Measurements from ENCODE around the gene TUBB2B. TPM values are rescaled to one million over a fixed set of nuclear protein-coding genes. Genes with fewer than 3 reads are reported as not detected.

Gene TUBB2B
- 10.8 TPM in 1 of 2 replicates, not detected in the other for total RNA-seq

DNA sequence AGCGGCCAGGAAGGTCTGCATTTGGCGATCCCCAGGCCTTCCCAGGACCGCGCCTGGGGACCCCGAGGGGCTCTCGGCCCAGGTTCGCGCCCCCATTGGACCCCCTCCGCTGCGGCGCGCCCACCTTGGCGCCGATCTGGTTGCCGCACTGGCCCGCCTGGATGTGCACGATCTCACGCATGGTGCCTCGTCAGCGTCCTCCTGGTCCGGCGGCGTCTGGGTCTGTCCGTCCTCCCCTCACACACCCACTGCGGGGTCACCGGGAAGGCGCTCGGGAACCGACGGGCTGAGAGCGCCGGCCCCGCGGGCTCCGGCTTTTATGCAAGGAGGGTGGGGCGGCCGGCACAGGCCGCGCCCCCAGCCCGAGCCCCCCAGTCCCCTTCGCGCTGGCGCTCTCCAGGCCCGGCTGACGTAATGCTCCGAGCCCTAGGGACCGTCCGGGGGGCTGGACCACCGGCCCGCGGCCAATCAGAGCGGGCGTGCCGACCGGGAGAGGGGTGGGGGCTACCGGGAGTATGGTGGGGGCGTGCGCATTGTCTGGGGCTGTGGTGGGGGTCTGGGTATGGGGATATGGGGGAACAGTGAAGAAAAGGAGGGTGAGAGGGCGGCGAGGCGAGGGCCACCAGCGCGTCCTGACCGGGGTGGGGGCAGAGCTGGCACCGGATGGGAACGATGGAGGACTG lies at the start of gene TUBB2B:
Gene TUBB2B (minus strand): TSS at position 291 of the 683 bp plus-strand sequence. CDS start 110 bp downstream, at position 181.

DNA sequence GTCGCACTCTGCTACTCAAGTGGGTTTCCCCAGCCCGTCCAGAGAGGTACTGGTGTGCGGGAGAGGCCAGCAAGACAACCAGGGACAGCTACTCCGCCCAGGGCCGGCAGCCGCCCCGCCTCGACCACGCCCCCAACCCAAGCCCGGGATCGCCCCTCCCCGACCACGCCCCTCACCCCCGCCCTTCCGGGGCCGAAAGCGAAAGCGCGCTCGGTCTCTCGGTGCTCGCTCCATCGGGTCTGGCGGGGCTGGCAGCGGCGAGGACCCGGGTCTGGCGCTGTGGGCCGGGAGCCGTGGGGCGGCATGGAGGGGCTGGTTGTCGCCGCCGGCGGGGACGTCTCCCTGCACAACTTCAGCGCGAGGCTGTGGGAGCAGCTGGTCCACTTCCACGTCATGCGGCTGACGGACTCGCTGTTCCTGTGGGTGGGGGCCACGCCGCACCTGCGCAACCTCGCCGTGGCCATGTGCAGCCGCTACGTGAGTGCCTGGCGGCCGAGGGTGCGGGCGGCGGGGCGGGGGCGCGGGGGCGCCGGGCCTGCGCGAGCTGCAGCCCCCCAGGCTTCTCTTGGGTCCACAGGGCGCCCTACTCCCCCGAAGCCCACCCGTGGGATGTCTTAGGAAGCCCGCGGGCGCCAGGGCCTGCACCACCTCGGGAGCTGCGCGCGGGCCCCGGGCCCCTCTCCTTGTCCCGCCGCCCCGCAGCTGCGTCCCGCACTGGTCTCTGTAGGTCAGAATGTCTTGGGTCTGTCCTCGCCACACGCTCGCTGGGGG lies 31.5 kb upstream of the TUBB2B start, which contains the start of gene PSMG4:
Gene PSMG4 (plus strand): TSS at position 228 of the 771 bp plus-strand sequence. CDS start 76 bp downstream, at position 304.

Other genes starting within 250 kb of the TUBB2B start
- gene NQO2, start 227.8 kb downstream of the TUBB2B start, total RNA-seq: 17.5 and 22.7 TPM in 2 replicates
- gene RIPK1, start 159.2 kb downstream of the TUBB2B start, total RNA-seq: 11.7 and 18.1 TPM in 2 replicates
- 15.3 and 27.7 TPM in 2 replicates for gene BPHL, start 108.9 kb downstream of the TUBB2B start, total RNA-seq
- gene TUBB2A, start 70.1 kb downstream of the TUBB2B start, total RNA-seq: 14.9 and 76.6 TPM in 2 replicates
- 25.6 and 33.3 TPM in 2 replicates for gene PSMG4, start 31.3 kb upstream of the TUBB2B start, total RNA-seq
- 25.1 and 28.8 TPM in 2 replicates for gene SLC22A23, start 229.4 kb upstream of the TUBB2B start, total RNA-seq

Measured in tracheal epithelial cell (primary cell).